ENCODE data around the gene KIAA1671. TPM values are rescaled to one million over a fixed set of nuclear protein-coding genes. Genes with fewer than 3 reads are reported as not detected.

Gene KIAA1671
- total RNA-seq, 4 donors from 2014 or later, result 16.2 to 35.0 (median 21.7) TPM

DNA sequence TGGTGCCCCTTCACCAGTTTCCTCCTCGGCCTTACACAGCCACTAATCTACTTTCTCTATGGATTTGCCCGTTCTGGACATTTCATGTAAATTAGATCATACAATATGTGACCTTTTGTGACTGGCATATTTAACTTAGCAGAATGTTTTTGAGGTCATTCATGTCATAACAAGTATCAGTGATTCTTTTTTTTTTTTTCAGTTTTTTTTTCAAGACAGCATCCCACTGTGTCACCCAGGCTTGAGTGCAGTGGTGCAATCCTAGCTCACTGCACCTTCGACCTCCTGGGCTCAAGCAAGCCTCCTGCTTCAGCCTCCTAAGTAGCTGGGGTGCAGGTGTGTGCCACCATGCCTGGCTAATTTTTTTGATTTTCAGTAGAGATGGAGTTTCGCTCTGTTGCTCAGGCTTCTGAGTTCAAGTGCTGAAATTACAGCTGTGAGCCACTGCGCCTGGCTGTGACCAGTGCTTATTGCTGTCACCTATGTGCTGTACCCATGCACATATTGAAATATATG, 22.7 kb downstream of the KIAA1671 start:
- H3K4me1 ChIP-seq, result peaks cover 13 to 21% of the 10 kb centered on the region in 2 donors
- TF ChIP-seq POLR2A (IDR thresholded peaks at IDR 0.05), result no peak
- TF ChIP-seq CTCF (IDR thresholded peaks at IDR 0.05 in 4 of 5, conservative IDR thresholded peaks at IDR 0.05 in 1 of 5), result no peak
- ATAC-seq, result no peak
- H3K4me3 ChIP-seq, result no peak overlapping the region
- no peaks in the 10 kb centered on the region for H3K9me3 ChIP-seq
- intact Hi-C loops (cut with DNase I; ENCODE audit: low total_unique reads) (no loop called here), in situ Hi-C loops (cut with MboI; ENCODE audit: low sequenced_read_pairs in 4 of 4) (no loop called here)
- peak overlapping the region in 1 of 4 donors; percentile 76 for H3K27ac ChIP-seq
- DNase-seq, result no peak
- H3K36me3 ChIP-seq, result no peaks in the 10 kb centered on the region
- H3K27me3 ChIP-seq, result no peaks in the 10 kb centered on the region

DNA sequence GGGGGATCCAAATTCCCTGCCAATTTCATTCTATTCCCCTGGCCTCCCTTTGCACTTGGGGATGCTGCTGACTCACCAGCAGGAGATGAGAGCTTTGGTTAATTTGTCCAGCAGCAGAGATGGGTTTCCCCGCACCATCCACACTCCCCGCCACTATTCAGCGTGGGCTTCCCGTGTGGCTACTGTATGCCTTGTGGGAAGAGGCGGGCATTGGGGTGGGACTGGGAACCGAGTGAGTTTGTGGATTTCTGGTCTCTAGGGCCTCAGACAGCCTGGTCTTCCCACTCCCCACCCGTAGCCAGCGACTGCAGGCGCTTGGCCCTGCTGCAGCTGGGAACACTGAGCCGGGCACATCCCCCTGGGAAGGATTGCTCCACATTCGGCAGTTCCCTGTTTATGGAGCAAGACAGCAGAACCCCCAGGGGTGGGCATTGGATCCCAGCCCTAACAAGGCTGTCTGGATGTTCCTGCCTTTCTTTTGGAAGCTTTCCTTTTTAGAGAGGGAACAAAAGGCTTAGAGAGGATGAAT, 23.4 kb downstream of the KIAA1671 start:
- H3K4me1 ChIP-seq, result peaks cover 13 to 16% of the 10 kb centered on the region in 2 donors
- peak; percentile 60 to 67 for ATAC-seq
- intact Hi-C loops (cut with DNase I; ENCODE audit: low total_unique reads) (no loop called here), in situ Hi-C loops (cut with MboI; ENCODE audit: low sequenced_read_pairs in 4 of 4) (no loop called here)
- DNase-seq, result peak; percentile 26 to 60
- H3K9me3 ChIP-seq, result no peaks in the 10 kb centered on the region
- no peak overlapping the region for H3K4me3 ChIP-seq
- peak overlapping the region; percentile 72 to 79 (median 76) for H3K27ac ChIP-seq
- H3K36me3 ChIP-seq, result no peaks in the 10 kb centered on the region
- no peaks in the 10 kb centered on the region for H3K27me3 ChIP-seq
- TF ChIP-seq CTCF (IDR thresholded peaks at IDR 0.05 in 4 of 5, conservative IDR thresholded peaks at IDR 0.05 in 1 of 5) (no peak), POLR2A (IDR thresholded peaks at IDR 0.05) (no peak)

DNA sequence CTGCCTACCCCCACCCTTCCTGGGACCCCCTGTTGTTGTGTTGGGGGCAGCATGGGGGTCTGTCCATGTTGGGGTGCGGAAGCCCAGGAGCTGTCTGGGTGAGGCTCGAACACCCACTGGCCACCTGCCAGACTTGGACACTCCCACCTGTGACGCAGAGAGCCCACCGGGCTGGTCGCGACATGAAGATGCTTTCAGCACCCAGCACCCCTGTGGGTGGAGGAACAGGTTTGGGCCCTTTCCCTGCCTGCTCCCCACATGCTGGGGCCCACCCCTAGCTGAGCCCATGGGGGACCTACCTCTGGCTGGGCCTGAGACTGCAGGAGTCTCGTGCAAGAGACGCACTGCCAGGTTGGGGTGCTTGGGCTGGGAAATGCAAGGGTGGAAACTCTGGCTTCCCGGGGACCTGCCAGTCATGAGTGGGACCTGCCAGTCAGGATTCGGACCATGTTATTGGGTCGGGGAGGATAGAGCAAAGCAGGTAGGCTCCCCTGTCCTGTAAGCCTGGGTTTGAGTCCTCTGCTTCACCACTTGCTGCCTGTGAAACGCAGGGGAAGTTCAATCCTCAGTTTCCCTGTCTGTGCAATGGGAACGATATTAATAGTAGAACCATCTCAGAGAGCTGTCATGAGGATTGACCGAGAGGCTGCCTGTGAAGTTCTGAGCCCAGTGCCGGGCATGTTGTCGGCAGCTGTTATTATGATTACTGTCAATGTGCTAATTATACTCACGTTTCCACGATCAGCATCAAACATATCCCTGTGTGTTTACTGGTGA, 24.1 kb downstream of the KIAA1671 start:
- TF ChIP-seq POLR2A (IDR thresholded peaks at IDR 0.05), result no peak
- no peak for TF ChIP-seq CTCF (IDR thresholded peaks at IDR 0.05 in 4 of 5, conservative IDR thresholded peaks at IDR 0.05 in 1 of 5)
- Histone ChIP-seq H3K27me3 (no peaks in the 10 kb centered on the region), H3K27ac (peak overlapping the region; percentile 72 to 79 (median 76)), H3K4me3 (no peak overlapping the region), H3K36me3 (no peaks in the 10 kb centered on the region), H3K9me3 (no peaks in the 10 kb centered on the region), H3K4me1 (peaks cover 13 to 16% of the 10 kb centered on the region in 2 donors)
- ATAC-seq, result no peak
- no peak for DNase-seq
- intact Hi-C loops (cut with DNase I; ENCODE audit: low total_unique reads) (no loop called here), in situ Hi-C loops (cut with MboI; ENCODE audit: low sequenced_read_pairs in 4 of 4) (no loop called here)

GRCh38 chr22:24977370-24978221, 25.1 kb downstream of the KIAA1671 start:
- intact Hi-C loops (cut with DNase I; ENCODE audit: low total_unique reads), result no loop called here
- no peaks in the 10 kb centered on the region for H3K36me3 ChIP-seq
- H3K27me3 ChIP-seq, result no peaks in the 10 kb centered on the region
- DNase-seq (peak in 1 of 2 donors; percentile 28), ATAC-seq (peak; percentile 51 to 60)
- H3K4me3 ChIP-seq, result no peak overlapping the region
- TF ChIP-seq POLR2A (IDR thresholded peaks at IDR 0.05) (no peak), CTCF (IDR thresholded peaks at IDR 0.05 in 4 of 5, conservative IDR thresholded peaks at IDR 0.05 in 1 of 5) (no peak)
- peaks cover 13 to 19% of the 10 kb centered on the region in 2 donors for H3K4me1 ChIP-seq
- in situ Hi-C loops (cut with MboI; ENCODE audit: low sequenced_read_pairs in 4 of 4), result no loop called here
- H3K9me3 ChIP-seq, result no peaks in the 10 kb centered on the region
- H3K27ac ChIP-seq, result peak overlapping the region; percentile 72 to 79 (median 76)
